ENCODE data around the gene HSPA1B.

DNA sequence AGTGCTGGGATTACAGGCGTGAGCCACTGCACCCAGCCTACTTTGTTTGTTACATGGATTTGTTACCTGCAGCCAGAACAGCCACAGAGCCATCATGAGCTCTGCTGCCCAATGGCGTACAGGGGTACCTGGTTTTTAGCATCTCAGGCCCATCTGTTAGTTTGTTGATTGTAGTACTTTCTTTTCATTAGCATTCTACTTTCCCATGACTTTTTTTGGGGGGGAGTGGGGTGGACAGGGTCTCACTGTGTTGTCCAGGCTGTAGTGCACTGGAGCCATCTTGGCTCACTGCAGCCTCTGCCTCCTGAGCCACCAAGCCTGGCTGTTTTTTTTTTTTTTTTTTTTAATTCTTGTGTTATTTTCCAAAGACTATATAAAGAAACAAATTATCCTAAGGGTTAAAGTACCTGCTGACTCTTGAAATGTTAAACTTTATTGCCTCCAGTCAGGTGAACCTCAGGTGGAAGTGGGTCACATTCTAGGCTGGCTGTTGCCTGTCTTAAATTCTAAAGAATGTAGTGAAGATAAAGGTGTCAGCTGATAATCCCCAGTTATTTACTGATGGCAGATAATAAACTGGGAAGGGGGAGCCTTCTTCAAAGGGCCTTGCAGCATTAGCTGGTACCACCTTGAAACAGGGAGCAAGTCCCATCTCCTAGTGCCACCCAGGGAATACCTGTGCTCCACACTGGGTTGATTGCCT, 19.9 kb downstream of the HSPA1B start:
- TF ChIP-seq, protein P1, sequence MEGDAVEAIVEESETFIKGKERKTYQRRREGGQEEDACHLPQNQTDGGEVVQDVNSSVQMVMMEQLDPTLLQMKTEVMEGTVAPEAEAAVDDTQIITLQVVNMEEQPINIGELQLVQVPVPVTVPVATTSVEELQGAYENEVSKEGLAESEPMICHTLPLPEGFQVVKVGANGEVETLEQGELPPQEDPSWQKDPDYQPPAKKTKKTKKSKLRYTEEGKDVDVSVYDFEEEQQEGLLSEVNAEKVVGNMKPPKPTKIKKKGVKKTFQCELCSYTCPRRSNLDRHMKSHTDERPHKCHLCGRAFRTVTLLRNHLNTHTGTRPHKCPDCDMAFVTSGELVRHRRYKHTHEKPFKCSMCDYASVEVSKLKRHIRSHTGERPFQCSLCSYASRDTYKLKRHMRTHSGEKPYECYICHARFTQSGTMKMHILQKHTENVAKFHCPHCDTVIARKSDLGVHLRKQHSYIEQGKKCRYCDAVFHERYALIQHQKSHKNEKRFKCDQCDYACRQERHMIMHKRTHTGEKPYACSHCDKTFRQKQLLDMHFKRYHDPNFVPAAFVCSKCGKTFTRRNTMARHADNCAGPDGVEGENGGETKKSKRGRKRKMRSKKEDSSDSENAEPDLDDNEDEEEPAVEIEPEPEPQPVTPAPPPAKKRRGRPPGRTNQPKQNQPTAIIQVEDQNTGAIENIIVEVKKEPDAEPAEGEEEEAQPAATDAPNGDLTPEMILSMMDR (IDR thresholded peaks at IDR 0.05) = no peak
- TF ChIP-seq POLR2A (IDR thresholded peaks at IDR 0.05) = no peak

Measured in right lobe of liver (tissue), 4 donors.